SK-MEL-5 (cell line): ENCODE measurements around the gene LRP5. TPM values are rescaled to one million over a fixed set of nuclear protein-coding genes. Genes with fewer than 3 reads are reported as not detected.
"Not testable (repeated sequence)": the region's sequence is repeated elsewhere in the genome, so short reads cannot be mapped to it uniquely, and the experiment has no call there.

Experiments
- DNase-seq: peaks from one replicate; pipeline ENCODE4 v3.0.0-alpha.2; 2016; ENCODE audit warnings: low read depth, low spot score
- in situ Hi-C: cut with HindIII; loops from 2 replicates; pipeline ENCODE4 v1.10.0; 2016; ENCODE audit warnings: low sequenced_read_pairs, high pct_unique_total_duplicates, low pct_unique_long_range_greater_than_20kb
- total RNA-seq: library from RNA; depleted of rRNA; stranded (reverse); fragments of >200 nt; shearing (Covaris generic); gene quantifications from 2 replicates; pipeline ENCODE4 v1.2.3, GENCODE V29; 2014

Gene LRP5
- total RNA-seq, 1 experiment from 2014 or later: 8.8 TPM

DNA sequence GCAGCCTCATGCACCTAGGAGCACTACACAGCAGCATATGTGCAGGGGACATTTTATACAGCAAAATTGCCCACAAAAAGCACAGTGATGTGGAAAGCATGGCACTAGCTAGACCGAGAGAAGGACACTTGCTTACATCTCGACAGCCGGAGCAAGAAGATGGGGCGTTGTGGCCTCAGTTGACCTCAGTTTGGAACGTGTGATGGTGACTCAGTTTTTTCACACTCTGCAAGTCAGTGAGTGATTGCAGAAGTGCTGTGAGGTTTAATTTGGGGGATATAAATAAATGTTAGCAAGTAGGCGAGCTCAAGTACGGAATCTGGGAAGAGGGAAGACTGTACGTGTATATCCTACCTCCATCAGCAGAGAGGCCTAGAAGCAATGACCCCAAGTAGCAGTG is 23.3 kb downstream of the LRP5 start:
- no peak for DNase-seq
- in situ Hi-C loops: no loop called here

DNA sequence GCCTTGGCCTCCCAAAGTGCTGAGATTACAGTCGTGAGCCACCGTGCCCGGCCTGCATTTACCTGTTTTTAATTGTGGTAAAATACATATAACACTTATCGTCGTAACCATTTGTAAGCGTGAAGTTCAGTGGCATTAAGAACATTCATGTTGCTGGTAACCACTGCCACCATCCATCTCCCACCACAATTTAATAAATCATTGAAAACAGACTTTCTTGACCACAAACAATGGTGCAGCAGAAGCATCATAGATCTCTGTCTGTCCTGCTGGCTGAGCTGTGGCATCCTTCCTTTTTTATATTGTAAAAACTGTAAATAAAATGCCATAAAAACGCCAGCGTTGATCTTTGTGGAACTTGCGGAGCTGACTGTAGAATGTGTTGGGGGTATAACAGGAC is 24.3 kb downstream of the LRP5 start:
- in situ Hi-C loops: no loop called here
- no peak for DNase-seq

DNA sequence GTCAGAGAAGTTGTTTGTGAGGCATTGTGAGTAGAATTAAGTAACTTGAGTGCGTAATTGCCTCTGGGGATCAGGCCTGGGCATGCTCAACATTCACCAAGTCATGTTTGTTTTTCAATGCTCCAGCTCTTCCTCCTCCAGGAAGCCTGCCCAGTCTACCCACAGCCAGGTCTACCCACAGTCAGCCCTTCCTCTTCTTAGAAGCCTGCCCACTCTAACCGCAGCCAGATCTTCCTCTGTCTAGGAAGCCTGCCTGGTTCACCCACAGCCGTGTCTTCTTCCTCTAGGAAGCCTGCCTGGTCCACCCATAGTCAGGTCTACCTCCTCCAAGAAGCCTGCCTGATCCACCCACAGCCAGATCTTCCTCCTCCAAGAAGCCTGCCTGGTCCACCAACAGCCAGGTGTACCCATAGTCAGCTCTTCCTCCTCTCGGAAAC is 25.0 kb downstream of the LRP5 start:
- in situ Hi-C loops: no loop called here
- no peak for DNase-seq

DNA sequence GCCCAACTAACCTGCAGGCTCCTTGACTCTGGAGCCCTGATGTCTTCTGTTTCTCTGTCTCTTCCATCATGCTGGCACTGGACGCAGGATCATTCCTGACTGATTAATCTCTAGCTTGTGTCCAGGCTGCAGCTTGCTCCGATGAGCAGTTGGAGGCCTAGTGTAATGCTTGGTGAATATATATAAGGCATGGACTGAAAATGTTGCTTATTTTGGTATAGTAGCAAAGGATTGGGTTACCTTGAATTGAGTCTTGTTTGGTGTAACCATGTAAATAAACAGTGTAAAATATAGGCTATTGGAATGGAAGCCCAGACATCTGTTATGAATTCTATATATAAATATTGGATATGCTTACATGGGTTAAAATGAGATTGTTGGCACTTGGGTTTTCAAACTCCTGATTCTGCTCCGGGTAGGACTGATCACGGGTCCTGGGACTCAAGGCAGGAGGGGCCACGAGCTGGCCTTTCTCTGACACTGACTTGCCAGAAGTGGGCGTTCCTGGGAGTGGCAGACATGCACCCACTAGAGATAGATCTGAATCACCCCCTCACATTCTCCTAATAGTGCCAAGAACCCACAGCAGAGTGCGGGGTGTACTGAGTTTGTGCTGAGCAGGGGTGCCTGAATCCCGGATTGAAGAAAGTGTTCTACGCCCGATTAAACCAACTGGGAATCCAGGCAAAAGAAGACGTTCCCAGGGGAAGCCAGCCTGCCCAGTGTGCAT is 25.8 kb downstream of the LRP5 start:
- DNase-seq: peak; percentile 10

DNA sequence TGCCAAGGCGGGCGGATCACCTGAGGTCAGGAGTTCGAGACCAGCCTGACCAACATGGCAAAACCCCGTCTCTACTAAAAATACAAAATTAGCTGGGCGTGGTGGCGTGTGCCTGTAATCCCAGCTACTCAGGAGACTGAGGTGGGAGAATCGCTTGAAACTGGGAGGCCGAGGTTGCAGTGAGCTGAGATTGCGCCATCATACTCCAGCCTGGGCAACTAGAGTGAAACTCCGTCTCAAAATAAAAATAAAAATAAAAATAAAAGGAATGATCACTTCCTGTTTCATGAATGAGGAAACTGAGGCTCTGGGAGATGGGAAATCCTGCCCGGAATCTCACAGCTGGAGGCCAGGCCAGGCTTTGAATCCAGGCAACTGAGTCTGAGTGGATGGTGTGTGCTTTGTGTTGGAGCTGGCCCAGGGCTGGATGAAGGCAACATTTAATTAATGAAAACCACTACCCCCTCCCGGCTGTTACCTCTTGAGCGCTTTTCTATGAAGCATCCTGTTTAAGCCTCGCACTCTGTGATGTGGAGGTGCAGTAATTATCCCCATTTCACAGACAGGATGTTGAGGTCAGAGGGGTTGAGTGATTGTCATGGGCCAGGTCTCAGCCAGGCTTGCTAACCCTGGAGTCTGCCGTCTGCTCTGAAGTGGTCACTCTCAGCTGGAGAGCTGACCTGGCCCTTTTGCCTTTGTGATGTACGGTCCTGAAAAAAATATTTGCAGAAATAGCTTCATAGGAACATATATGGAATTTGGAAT is 27.8 kb downstream of the LRP5 start:
- in situ Hi-C loops: no loop called here

More for the DNA sequence above, 25.8 kb downstream of the LRP5 start:
- in situ Hi-C loops: no loop called here

DNA sequence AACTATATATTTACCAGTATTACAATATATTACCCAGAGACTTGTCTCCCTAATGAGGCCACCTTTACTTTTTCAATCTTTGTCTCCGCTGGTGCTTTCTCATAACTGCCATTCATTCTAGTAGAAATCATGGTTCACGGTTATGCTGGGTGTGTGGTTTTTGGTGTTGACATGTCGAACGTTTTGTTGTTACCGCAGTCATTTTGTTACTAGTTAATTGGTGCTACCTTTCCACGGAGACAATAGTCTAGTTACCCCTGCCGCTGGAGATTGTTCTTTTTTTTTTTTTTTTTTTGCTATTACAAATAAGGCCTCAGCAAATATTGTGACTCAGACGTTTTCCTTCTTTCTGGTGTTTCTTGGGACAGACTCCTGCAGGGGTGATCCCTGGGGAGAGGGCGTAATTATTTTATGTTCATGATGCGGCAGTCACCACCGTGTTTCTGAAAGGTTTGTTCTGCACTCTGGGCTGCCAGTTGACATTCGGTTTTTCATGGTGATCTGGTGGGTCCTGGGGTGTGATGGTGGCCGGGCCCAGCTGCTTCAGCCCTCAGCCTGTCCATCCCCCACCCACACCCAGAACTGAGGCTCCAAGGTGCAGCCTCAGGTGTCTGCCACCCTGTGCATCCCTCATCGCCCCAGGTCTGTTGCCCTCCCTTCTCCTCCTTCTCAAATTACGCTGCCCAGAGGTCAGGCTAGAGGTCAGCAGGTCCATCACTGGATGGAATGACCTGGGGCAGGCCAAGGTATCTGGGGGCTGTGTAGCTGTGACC is 28.6 kb downstream of the LRP5 start:
- in situ Hi-C loops: no loop called here
- no peak for DNase-seq

More for the DNA sequence above, 27.8 kb downstream of the LRP5 start:
- DNase-seq: no peak

DNA sequence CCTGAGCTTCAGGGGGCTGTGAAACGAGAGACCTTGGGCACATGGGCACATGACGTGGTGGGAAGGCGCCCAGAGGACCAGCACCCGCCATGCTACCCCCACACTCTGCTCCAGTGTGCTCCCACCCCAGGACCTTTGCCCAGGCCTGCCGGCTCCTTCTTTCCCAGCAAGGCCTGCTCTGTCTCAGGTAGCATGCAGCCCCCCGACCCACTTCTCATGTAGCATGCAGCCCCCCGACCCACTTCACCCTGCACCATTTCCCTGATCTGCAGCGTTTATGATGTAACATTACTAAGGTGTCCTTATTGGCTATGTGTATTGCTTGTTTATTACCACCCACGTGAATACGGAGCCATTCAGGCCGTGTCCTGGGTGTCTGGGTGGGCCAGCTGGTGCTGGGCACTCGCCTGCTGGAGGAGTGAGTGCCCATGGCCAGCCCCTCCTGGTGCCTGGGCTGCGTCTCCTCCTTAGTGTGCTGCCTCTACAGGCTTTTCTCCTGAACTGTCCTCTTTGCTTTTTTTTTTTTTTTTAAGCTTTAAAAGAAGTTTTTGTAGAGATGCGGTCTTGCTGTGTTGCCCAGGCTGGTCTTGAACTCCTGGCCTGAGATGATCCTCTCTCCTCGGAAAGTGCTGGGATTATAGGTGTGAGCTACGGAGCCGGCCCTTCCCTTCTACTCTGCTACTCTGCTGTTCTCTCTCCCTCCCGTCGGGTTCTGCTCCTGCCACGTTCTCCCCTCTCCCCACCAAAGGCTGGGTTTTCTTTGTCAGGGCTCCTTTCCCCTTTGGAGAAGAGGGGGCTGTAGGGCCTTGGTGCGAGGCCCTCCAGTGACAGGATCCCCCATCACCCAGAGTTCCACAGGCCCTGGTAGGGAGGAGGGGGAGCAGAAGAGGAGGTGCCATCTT is 29.4 kb downstream of the LRP5 start:
- DNase-seq: peak; percentile 8
- in situ Hi-C loops: no loop called here

DNA sequence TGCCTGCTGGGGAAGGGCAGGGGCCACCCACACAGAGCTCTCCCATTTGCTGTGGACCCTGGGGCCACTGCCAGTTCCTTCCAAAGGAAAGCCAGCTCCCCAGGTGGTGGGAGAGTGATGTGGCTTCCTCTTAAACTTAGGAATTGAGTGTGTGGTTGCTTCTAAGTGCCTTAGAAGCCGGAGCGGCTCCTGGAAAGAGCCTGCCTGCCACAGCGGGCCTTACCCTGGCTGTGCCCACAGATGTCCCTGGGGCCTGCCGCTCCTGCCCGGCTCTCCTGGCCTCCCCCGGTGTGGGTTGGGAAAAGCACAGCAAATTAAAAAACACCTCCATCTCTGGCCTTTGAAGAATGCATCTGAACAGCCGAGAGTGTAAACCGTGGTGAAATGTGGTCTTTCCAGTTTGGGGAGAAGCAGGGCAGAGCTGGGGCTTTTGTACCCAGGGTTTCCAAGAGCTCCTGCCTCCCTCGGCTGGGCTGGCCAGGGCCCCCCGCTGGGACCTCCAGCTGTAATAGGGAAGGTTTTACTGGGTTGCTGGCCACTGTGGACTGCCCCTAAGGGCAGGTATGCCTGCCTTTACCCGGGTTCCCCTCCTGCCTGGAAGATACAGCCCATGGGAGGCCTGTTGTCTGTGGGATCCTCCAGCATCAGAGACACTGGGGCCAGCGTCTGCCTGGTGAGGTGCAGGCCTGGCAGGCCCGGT is 30.2 kb downstream of the LRP5 start:
- in situ Hi-C loops: no loop called here
- no peak for DNase-seq

DNA sequence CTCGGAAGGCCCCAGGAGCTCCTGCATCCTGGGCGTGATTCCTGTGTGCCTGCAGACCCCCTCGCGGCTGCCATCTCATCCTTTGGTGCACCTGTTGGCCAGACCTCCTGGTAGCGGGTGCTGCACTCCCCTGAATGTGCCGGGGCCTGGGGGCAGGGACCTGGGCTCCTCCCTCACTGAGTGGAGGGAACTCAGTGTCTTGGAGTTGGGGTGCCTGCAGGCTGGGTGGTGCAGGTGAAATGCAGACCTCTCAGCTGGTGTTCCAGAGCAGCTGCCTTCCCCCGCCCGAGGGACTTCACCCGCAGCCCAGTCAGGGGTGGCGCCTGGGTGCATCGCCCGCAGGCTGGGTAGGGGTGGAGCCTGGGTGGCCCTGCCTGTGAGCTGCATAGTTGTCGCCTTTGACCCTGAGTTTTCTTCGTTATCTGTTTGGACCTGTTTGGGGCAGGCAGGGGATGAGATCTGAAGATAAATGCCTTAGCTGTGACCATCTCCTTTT is 31.4 kb downstream of the LRP5 start:
- DNase-seq: no peak
- in situ Hi-C loops: no loop called here

DNA sequence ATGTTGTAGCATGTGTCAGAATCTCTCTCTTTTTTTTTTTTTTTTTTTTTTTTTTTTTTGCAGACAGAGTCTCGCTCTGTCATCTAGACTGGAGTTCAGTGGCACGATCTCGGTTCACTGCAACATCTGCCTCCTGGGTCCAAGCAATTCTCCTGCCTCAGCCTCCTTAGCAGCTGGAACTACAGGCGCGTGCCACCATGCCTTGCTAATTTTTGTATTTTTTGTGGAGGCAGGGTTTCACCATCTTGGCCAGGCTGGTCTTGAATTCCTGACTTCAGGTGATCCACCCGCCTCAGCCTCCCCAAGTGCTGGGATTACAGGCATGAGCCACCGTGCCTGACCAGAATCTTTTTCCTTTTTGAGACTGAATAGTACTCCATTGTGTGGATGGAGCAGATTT is 32.4 kb downstream of the LRP5 start:
- in situ Hi-C loops, DNase-seq: not testable (repeated sequence)

DNA sequence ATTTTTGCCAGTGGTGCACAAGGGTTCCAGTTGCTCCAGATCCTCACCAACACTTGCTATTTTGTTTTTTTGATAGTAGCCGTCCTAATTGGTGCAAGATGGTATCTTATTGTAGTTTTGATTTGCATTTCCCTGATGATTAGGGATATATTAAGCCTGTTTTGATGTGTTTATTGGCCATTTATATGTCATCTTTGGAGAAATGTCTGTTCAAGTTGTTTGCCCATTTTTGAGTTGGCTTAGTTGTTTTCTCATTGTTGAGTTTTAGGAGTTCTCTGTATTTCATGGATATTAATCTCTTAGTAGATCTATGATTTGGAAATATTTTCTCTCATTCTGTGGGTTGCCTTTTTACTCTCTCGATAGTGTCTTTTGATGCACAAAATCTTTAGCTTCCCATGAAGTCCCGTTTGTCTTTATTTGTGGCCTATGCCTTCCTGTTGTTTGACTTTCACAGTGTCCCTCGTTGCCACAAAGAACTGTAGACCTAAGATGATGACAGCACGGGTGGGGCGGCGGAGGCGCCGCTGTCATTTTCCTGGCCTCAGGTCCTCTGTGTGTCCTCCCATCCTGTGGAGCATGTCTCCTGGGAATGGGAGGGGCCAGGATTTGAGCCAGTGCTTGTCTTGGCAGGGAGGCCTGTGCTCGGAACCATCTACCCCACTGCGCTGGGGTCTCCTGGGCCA is 33.5 kb downstream of the LRP5 start:
- in situ Hi-C loops: no loop called here

DNA sequence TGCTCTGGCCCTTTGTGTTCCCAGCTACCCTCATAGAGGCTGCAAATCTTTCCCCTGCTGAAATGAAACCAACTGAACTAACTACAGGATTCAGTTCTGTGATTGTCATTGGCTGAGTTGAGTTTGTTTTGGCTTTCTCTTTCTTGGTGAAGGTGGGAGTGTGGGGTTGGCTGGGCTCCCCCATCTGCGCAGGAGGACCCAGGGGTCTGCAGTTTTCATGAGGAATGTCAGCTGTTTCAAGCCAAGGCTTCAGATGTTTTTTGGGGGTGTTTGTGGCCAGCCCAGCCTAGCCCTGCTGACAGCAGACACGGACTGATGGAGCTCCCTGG is 34.0 kb downstream of the LRP5 start:
- DNase-seq: no peak
- in situ Hi-C loops: no loop called here

More for the DNA sequence above, 33.5 kb downstream of the LRP5 start:
- DNase-seq: no peak

DNA sequence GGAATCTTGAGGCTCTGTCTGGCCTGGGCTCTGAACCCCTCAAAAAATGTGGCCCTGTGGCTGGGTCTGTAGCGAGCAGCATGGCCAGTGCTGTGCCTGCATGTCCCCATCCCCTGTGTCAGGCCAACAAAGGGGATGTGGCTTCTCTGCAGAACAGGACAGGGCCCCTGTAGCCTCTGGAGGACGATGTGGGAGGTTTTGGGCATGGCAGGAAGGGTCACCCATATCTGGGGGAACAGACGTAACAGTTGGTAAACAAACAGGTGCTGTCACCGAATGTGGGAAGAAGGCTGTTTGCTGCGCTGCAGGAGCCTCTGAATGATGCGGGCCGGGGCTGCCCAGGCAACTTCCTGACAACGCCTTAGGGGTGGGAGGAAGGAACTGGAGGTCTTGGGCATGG is 35.0 kb downstream of the LRP5 start:
- in situ Hi-C loops: no loop called here
- DNase-seq: no peak

DNA sequence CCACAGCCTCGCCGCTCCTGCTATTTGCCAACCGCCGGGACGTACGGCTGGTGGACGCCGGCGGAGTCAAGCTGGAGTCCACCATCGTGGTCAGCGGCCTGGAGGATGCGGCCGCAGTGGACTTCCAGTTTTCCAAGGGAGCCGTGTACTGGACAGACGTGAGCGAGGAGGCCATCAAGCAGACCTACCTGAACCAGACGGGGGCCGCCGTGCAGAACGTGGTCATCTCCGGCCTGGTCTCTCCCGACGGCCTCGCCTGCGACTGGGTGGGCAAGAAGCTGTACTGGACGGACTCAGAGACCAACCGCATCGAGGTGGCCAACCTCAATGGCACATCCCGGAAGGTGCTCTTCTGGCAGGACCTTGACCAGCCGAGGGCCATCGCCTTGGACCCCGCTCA is 35.5 kb downstream of the LRP5 start:
- in situ Hi-C loops: no loop called here
- DNase-seq: no peak

DNA sequence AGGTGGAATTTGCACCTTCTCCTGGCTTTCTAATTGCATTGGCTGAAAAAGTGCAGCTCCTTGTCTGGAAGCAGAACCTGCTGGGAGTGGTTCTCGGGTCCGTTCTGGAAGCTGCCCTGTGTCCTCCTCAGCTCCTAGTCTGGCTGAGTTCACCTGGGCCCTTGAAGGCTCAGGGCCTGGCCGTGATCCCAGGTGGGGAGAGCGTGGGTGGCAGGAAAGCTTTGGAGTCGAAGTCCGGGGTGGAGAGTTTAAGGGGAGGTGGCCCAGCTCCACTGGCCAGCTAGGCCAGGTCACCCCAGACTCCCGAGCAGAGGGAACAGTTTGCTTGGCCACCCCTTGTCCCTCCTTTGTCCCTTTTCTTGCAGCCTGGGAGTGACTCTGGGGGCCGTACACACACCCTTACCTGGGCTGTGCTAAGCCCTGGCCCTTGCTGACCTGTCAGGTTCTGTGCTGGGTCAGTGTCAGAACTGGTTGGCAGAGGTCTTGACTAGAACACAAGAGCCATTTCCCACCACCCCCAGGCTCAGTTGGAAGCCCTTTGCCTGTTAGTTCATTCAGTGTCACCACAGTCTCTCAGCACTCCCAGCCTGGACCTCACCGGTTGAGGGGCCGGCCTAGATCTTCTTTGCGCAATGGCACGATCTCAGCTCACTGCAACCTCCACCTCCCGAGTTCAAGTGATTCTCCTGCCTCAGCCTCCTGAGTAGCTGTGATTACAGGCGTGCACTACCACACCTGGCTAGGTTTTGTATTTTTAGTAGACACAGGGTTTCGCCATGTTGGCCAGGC is 37.3 kb downstream of the LRP5 start:
- in situ Hi-C loops: no loop called here
- no peak for DNase-seq
